Uterus (tissue), 4 donors: Measurements from ENCODE around the gene RNF113A. TPM values are rescaled to one million over a fixed set of nuclear protein-coding genes. Genes with fewer than 3 reads are reported as not detected.
"Not testable (repeated sequence)": the region's sequence is repeated elsewhere in the genome, so short reads cannot be mapped to it uniquely, and the experiment has no call there.

Experiments
- DNase-seq, 2 donors: peaks; one replicate each; pipeline ENCODE4 v3.0.0-alpha.2; 2019 to 2020
- H3K27ac ChIP-seq, 2 donors: fragments of 200-600 bp; sonication (generic); 1 replicate in 1 of 2; 2 replicates in 1 of 2; pipeline ENCODE4 v1.5.1; 2016 to 2018
- H3K27me3 ChIP-seq, 2 donors: fragments of 200-600 bp; sonication (generic); one replicate each; pipeline ENCODE4 v1.5.1; 2018 to 2019; ENCODE audit warnings: control low read depth in 1 of 2
- H3K36me3 ChIP-seq, 2 donors: fragments of 200-600 bp; sonication (generic); one replicate each; pipeline ENCODE4 v1.5.1; 2019; ENCODE audit warnings: control low read depth in 1 of 2
- H3K4me1 ChIP-seq, 2 donors: fragments of 200-600 bp; sonication (generic); one replicate each; pipeline ENCODE4 v1.5.1; 2018 to 2019; ENCODE audit warnings: control low read depth in 1 of 2
- H3K4me3 ChIP-seq, 2 donors: fragments of 200-600 bp; sonication (generic); 1 replicate in 1 of 2; 2 replicates in 1 of 2; pipeline ENCODE4 v1.5.1; 2018 to 2019; ENCODE audit warnings: mild to moderate bottlenecking in 1 of 2
- H3K9me3 ChIP-seq, 2 donors: fragments of 200-600 bp; sonication (generic); one replicate each; pipeline ENCODE4 v1.5.1; 2019; ENCODE audit warnings: control low read depth in 1 of 2
- POLR2A ChIP-seq, 2 donors: fragments of 450-650 bp; IDR thresholded peaks; one replicate each; pipeline ENCODE4 v1.6.1; 2016; ENCODE audit warnings: antibody characterized with exemption in 2 of 2, mild to moderate bottlenecking in 1 of 2, moderate library complexity in 1 of 2
- intact Hi-C: fragments of 100-400 bp; cut with DNase I; formaldehyde crosslinking; loops from one replicate; pipeline ENCODE4 v1.15.1; 2023; ENCODE audit warnings: low total_unique reads
- total RNA-seq, 4 donors: library from RNA; depleted of rRNA in 3 of 4; stranded (reverse); fragments of >200 nt in 3 of 4; gene quantifications; one replicate each; pipeline versions ENCODE4 v1.1.0 to v1.2.4, GENCODE V29; 2014 to 2023
- TF ChIP-seq, protein P1 (sequence below), 4 experiments: fragments of 200-600 bp in 2 of 4; fragments of 450-650 bp in 2 of 4; sonication (generic) in 2 of 4; IDR thresholded peaks; one replicate each; pipeline ENCODE4 v1.5.1; 2016 to 2019; ENCODE audit warnings: antibody characterized with exemption in 4 of 4, mild to moderate bottlenecking in 2 of 4, moderate library complexity in 1 of 4
- donor health status: DM: yes; HTN: yes; CAD: no.

The RNF113A gene
- total RNA-seq, 4 donors from 2014 or later: 6.2 to 15.1 (median 9.8) TPM

GRCh38 chrX:119826399-119826959, 45.1 kb downstream of the RNF113A start:
- TF ChIP-seq, protein P1, sequence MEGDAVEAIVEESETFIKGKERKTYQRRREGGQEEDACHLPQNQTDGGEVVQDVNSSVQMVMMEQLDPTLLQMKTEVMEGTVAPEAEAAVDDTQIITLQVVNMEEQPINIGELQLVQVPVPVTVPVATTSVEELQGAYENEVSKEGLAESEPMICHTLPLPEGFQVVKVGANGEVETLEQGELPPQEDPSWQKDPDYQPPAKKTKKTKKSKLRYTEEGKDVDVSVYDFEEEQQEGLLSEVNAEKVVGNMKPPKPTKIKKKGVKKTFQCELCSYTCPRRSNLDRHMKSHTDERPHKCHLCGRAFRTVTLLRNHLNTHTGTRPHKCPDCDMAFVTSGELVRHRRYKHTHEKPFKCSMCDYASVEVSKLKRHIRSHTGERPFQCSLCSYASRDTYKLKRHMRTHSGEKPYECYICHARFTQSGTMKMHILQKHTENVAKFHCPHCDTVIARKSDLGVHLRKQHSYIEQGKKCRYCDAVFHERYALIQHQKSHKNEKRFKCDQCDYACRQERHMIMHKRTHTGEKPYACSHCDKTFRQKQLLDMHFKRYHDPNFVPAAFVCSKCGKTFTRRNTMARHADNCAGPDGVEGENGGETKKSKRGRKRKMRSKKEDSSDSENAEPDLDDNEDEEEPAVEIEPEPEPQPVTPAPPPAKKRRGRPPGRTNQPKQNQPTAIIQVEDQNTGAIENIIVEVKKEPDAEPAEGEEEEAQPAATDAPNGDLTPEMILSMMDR (IDR thresholded peaks at IDR 0.05): no peak
- no peak for TF ChIP-seq POLR2A (IDR thresholded peaks at IDR 0.05)
- intact Hi-C loops: no loop called here
- Histone ChIP-seq H3K4me3 (no peak overlapping the region), H3K9me3 (no peaks in the 10 kb centered on the region), H3K36me3 (no peaks in the 10 kb centered on the region), H3K27ac (no peak overlapping the region), H3K27me3 (no peaks in the 10 kb centered on the region), H3K4me1 (no peaks in the 10 kb centered on the region)
- DNase-seq: no peak

GRCh38 chrX:119824221-119824620, 47.3 kb downstream of the RNF113A start:
- H3K4me3 ChIP-seq, H3K27ac ChIP-seq, DNase-seq, intact Hi-C loops, H3K36me3 ChIP-seq, H3K4me1 ChIP-seq, H3K9me3 ChIP-seq, H3K27me3 ChIP-seq: not testable (repeated sequence)

GRCh38 chrX:119821703-119822102, 49.8 kb downstream of the RNF113A start:
- DNase-seq, H3K36me3 ChIP-seq, H3K4me3 ChIP-seq, H3K9me3 ChIP-seq, H3K4me1 ChIP-seq, intact Hi-C loops, H3K27me3 ChIP-seq, H3K27ac ChIP-seq: not testable (repeated sequence)

Other genes starting within 250 kb of the RNF113A start
- gene SEPTIN6, start 178.6 kb downstream of the RNF113A start, total RNA-seq: 10 to 100 TPM in 2 of 4 donors, 1 to 10 TPM in 2; 1.8 to 34.8 (median 15.5) TPM
- under 1 TPM in 1 of 4 donors, not detected in 3; 0.69 TPM for gene SOWAHD, start 113.1 kb downstream of the RNF113A start, total RNA-seq
- gene RPL39, start 80.1 kb downstream of the RNF113A start, total RNA-seq: 1,000 to 10,000 TPM; 2,055 to 6,062 (median 3,711) TPM
- gene UPF3B, start 18.8 kb downstream of the RNF113A start, total RNA-seq: 1 to 10 TPM; 1.8 to 9.8 (median 2.7) TPM
- 100 to 1,000 TPM in 1 of 4 donors, 10 to 100 TPM in 2, 1 to 10 TPM in 1; 5.1 to 112 (median 33.7) TPM for gene NDUFA1, start 99 bp upstream of the RNF113A start, total RNA-seq
- under 1 TPM in 1 of 4 donors, not detected in 3; 0.97 TPM for gene AKAP14, start 24.2 kb upstream of the RNF113A start, total RNA-seq
- 10 to 100 TPM in 1 of 4 donors, 1 to 10 TPM in 3; 1.5 to 13.7 (median 5.9) TPM for gene NKAP, start 72.0 kb upstream of the RNF113A start, total RNA-seq
- not detected for gene RHOXF2B, start 206.0 kb upstream of the RNF113A start, total RNA-seq
- under 1 TPM in 1 of 4 donors, not detected in 3; 0.82 TPM for gene RHOXF1, start 244.2 kb upstream of the RNF113A start, total RNA-seq